Neutrophil (primary cell): ENCODE measurements around the gene HPGD.

Experiments
- H3K27ac ChIP-seq: fragments of 200-600 bp; sonication (generic); 2 replicates; pipeline ENCODE4 v1.5.1; 2016; ENCODE audit warnings: mild to moderate bottlenecking, moderate library complexity
- H3K27me3 ChIP-seq: fragments of 200-600 bp; sonication (generic); 2 replicates; pipeline ENCODE4 v1.6.0; 2016; ENCODE audit warnings: mild to moderate bottlenecking
- H3K36me3 ChIP-seq: fragments of 200-600 bp; sonication (generic); 2 replicates; pipeline ENCODE4 v1.5.1; 2017
- H3K4me1 ChIP-seq, 2 experiments: fragments of 200-600 bp in 1 of 2; sonication (generic) in 1 of 2; 1 replicate in 1 of 2; 2 replicates in 1 of 2; pipeline versions ENCODE4 v1.5.1 to v1.6.1; 2013 to 2016; ENCODE audit warnings: low read depth in 1 of 2, low read length in 1 of 2, mild to moderate bottlenecking in 1 of 2, moderate library complexity in 1 of 2; ENCODE audit not compliant: control insufficient read depth in 1 of 2, insufficient read depth in 1 of 2
- H3K4me3 ChIP-seq, 2 experiments: fragments of 200-600 bp in 1 of 2; sonication (generic) in 1 of 2; 1 replicate in 1 of 2; 2 replicates in 1 of 2; pipeline ENCODE4 v1.5.1; 2013 to 2016; ENCODE audit warnings: low read depth in 1 of 2, low read length in 1 of 2, mild to moderate bottlenecking in 1 of 2, moderate library complexity in 1 of 2
- H3K9me3 ChIP-seq: fragments of 200-600 bp; sonication (generic); 2 replicates; pipeline ENCODE4 v1.5.1; 2016
- TF ChIP-seq, protein P1 (sequence below): fragments of 200-600 bp; sonication (generic); IDR thresholded peaks from 2 replicates; pipeline ENCODE4 v1.5.1; 2016; ENCODE audit warnings: antibody characterized with exemption

The HPGD gene

DNA sequence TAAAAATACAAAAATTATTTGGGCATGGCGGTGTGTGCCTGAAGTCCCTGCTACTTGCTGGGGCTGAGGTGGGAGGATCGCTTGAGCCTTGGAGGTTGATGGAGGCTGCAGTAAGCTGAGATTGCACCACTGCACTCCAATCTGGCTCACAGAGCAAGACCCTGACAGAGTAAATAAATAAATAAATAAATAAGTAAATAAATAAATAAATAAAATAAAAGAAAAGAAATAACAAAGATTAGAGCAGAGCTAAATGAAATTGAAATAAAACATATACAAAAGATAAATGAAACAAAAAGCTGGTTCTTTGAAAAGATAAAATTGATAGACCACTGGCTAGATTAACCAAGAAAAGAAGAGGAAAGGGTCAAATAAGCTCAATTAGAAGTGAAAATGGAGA, 43.1 kb downstream of the HPGD start:
- TF ChIP-seq, protein P1, sequence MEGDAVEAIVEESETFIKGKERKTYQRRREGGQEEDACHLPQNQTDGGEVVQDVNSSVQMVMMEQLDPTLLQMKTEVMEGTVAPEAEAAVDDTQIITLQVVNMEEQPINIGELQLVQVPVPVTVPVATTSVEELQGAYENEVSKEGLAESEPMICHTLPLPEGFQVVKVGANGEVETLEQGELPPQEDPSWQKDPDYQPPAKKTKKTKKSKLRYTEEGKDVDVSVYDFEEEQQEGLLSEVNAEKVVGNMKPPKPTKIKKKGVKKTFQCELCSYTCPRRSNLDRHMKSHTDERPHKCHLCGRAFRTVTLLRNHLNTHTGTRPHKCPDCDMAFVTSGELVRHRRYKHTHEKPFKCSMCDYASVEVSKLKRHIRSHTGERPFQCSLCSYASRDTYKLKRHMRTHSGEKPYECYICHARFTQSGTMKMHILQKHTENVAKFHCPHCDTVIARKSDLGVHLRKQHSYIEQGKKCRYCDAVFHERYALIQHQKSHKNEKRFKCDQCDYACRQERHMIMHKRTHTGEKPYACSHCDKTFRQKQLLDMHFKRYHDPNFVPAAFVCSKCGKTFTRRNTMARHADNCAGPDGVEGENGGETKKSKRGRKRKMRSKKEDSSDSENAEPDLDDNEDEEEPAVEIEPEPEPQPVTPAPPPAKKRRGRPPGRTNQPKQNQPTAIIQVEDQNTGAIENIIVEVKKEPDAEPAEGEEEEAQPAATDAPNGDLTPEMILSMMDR: no peak
- H3K9me3 ChIP-seq: no peaks in the 10 kb centered on the region

DNA sequence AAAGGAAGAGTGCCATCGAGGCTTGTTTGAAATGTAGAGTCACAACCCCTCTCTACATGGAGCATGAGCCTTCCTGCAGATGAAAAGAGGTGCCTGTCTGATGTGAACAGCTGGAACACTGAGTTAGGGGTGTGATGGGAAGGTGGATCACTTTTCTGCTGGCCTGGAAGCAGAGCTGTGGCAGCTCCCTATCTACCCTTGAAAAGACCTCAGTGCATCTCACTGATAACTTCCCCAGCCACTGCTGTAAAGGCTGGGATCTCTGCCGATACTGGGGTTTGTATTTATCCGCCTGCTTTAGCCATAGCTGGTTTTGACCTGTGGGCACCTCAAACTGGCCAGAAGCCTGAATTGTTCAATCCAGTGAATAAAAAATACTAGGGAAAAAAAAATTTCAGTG, 46.8 kb downstream of the HPGD start:
- H3K4me1 ChIP-seq: no peaks in the 10 kb centered on the region
- no peaks in the 10 kb centered on the region for H3K9me3 ChIP-seq
- no peaks in the 10 kb centered on the region for H3K36me3 ChIP-seq
- H3K27me3 ChIP-seq: no peaks in the 10 kb centered on the region
- TF ChIP-seq, protein P1: no peak
- H3K27ac ChIP-seq: no peak overlapping the region
- no peak overlapping the region for H3K4me3 ChIP-seq

More for the DNA sequence above, 43.1 kb downstream of the HPGD start:
- Histone ChIP-seq H3K27ac (no peak overlapping the region), H3K36me3 (no peaks in the 10 kb centered on the region), H3K4me3 (no peak overlapping the region), H3K4me1 (no peaks in the 10 kb centered on the region), H3K27me3 (no peaks in the 10 kb centered on the region)

DNA sequence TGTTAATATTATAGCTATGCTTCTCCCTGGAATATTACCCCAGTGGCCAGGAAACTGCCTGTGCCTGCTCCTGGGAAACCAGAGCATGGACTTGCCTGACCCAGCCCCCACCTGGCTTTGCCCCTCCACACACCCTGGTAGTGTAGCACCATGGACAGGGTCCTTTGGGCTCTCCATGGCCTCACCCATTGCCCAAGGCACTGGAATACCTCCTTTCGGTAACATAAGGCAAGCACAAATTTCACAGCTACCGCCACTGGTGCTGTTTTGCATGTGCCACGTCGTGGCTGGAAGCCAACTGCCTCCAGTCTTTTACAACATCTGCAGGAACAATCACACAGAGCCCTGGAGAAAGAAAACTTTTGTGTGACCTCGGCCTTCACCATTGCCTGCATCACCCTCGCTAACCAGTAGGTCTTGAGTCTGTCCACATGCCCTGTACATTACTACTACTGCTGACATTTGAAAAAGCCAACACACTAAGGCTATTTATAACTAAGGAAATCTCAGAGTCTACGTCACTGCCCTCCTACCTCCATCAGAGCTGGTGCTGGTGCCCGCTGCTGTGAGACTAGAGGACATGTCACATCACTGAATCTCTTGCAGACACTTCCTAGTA, 47.7 kb downstream of the HPGD start:
- H3K27me3 ChIP-seq: no peaks in the 10 kb centered on the region
- no peaks in the 10 kb centered on the region for H3K4me1 ChIP-seq
- TF ChIP-seq, protein P1: no peak
- no peak overlapping the region for H3K27ac ChIP-seq
- no peaks in the 10 kb centered on the region for H3K36me3 ChIP-seq
- no peaks in the 10 kb centered on the region for H3K9me3 ChIP-seq
- H3K4me3 ChIP-seq: no peak overlapping the region

DNA sequence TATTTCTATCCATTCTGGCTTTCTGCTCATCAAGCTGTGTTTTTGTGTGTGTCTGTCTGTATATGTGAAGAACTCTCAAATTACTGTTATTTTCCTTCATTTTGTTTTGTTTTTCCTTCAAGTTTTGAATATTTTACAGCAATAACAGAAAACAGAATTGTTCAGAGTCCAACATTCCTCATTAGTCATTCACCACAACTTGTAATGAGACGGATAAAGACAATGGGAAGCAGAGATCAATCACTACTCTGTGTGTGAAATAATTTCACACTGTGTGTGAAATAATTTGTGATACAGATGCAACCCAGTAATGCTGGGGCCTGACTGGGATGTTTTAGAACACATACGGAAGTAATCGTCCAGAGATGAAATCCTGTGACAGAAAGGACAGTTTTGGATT, 55.2 kb downstream of the HPGD start:
- TF ChIP-seq, protein P1: no peak
- Histone ChIP-seq H3K36me3 (no peaks in the 10 kb centered on the region), H3K27me3 (no peaks in the 10 kb centered on the region), H3K4me3 (no peak overlapping the region), H3K4me1 (no peaks in the 10 kb centered on the region), H3K9me3 (no peaks in the 10 kb centered on the region), H3K27ac (no peak overlapping the region)

DNA sequence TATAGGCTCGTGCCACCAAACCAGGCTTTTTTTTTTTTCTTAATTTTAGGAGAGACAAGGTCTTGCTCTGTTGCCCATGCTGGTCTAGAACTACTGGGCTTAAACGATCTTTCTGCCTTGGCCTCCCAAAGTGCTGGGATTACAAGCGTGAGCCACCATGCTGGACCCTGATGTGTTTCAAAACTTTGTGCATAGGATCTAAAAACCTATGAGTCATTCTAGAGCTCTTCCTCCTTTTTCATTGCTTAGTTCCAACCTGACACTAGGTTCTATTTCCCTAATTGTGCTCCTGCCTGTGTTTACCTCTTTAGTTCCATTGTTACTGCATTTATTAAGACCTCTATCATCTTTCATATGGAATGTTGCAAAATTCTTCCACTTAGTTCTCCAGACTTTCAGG, 57.3 kb downstream of the HPGD start:
- Histone ChIP-seq H3K27me3 (no peaks in the 10 kb centered on the region), H3K9me3 (no peaks in the 10 kb centered on the region), H3K4me3 (no peak overlapping the region), H3K36me3 (no peaks in the 10 kb centered on the region), H3K4me1 (no peaks in the 10 kb centered on the region), H3K27ac (no peak overlapping the region)
- TF ChIP-seq, protein P1: no peak
